K562 (cell line): Measurements from ENCODE around the gene C1orf116. TPM values are rescaled to one million over a fixed set of nuclear protein-coding genes. Genes with fewer than 3 reads are reported as not detected.

Experiments used
- ASH1L ChIP-seq: fragments of 450-650 bp; IDR thresholded peaks from 2 replicates; pipeline ENCODE4 v1.6.1; 2018; ENCODE audit warnings: borderline replicate concordance, mild to moderate bottlenecking, low read depth; ENCODE audit not compliant: partially characterized antibody
- BMI1 ChIP-seq: fragments of 150-350 bp; IDR thresholded peaks from 2 replicates; pipeline ENCODE4 v1.6.1; 2014; ENCODE audit warnings: low read length
- CHCHD3 ChIP-seq: fragments of 250-450 bp; sonication (Bioruptor Pico); IDR thresholded peaks from 2 replicates; pipeline ENCODE4 v2.1.2; 2022; ENCODE audit warnings: mild to moderate bottlenecking
- CREM ChIP-seq: IDR thresholded peaks from 2 replicates; pipeline ENCODE4 v1.6.1; 2014; ENCODE audit warnings: antibody characterized with exemption, low read depth
- HDGF ChIP-seq: fragments of 450-650 bp; IDR thresholded peaks from 2 replicates; pipeline ENCODE4 v1.6.1; 2016
- HSF4 ChIP-seq: fragments of 250-450 bp; sonication (Bioruptor Pico); IDR thresholded peaks from 2 replicates; pipeline ENCODE4 v2.1.2; 2022; ENCODE audit warnings: mild to moderate bottlenecking, moderate library complexity, borderline replicate concordance
- LCOR ChIP-seq: sonication (generic); formaldehyde crosslinking; IDR thresholded peaks from 2 replicates; pipeline ENCODE4 v1.8.0; 2022; ENCODE audit warnings: mild to moderate bottlenecking, missing genetic modification reagents
- MEF2D ChIP-seq: conservative IDR thresholded peaks from 2 replicates; pipeline ENCODE4 v1.6.1; 2016; ENCODE audit warnings: low read depth, missing genetic modification characterization, missing compliant biosample characterization
- MTA1 ChIP-seq: fragments of 450-650 bp; IDR thresholded peaks from 2 replicates; pipeline ENCODE4 v1.6.1; 2017; ENCODE audit warnings: borderline replicate concordance
- RNF2 ChIP-seq: sonication (generic); IDR thresholded peaks from 2 replicates; pipeline ENCODE4 v1.6.1; 2016
- RUNX1 ChIP-seq: sonication (generic); IDR thresholded peaks from 2 replicates; pipeline ENCODE4 v1.6.1; 2016; ENCODE audit warnings: antibody characterized with exemption, low read depth
- SIX5 ChIP-seq, 2 experiments: IDR thresholded peaks; 2 replicates each; pipeline ENCODE4 v1.6.1; 2011; ENCODE audit warnings: low read length in 2 of 2, borderline replicate concordance in 1 of 2, low read depth in 1 of 2, mild to moderate bottlenecking in 1 of 2, moderate library complexity in 1 of 2; ENCODE audit not compliant: insufficient read depth in 1 of 2
- SMARCA4 ChIP-seq: fragments of 450-650 bp; IDR thresholded peaks from 2 replicates; pipeline ENCODE4 v1.6.1; 2016
- SPI1 ChIP-seq: IDR thresholded peaks from 2 replicates; pipeline ENCODE4 v1.6.1; 2011; ENCODE audit warnings: low read depth, low read length, control low read depth, borderline replicate concordance
- SREBF1 ChIP-seq: fragments of 150-350 bp; IDR thresholded peaks from 2 replicates; pipeline ENCODE4 v1.6.1; 2014; ENCODE audit warnings: antibody characterized with exemption, low read depth, low read length, borderline replicate concordance
- THRAP3 ChIP-seq: fragments of 450-650 bp; IDR thresholded peaks from 2 replicates; pipeline ENCODE4 v1.6.1; 2016; ENCODE audit warnings: mild to moderate bottlenecking, inconsistent platforms, borderline replicate concordance
- WHSC1 ChIP-seq: IDR thresholded peaks from one replicate; pipeline ENCODE4 v1.6.1; 2012; ENCODE audit warnings: low read length, control low read depth, inconsistent platforms
- ZNF124 ChIP-seq: sonication (generic); formaldehyde crosslinking; IDR thresholded peaks from 2 replicates; pipeline ENCODE4 v1.8.1; 2022; ENCODE audit warnings: missing genetic modification reagents
- ZNF165 ChIP-seq: fragments of 250-450 bp; sonication (Bioruptor Pico); IDR thresholded peaks from 2 replicates; pipeline ENCODE4 v1.4.0; 2020; ENCODE audit warnings: borderline replicate concordance
- polyA plus RNA-seq, 8 experiments: library from polyadenylated mRNA; depleted of rRNA in 4 of 8; stranded (reverse) in 5 of 8; unstranded in 3 of 8; fragments of >200 nt; fragmentation: Nextera tagmentation in 2 of 8; fragmentation: Illumina TruSeq in 1 of 8; extraction: Ambion mirVana in 2 of 8; extraction: Trizol in 1 of 8; gene quantifications; 2 replicates each; pipeline versions ENCODE4 v1.2.1 to v1.2.3, GENCODE V29; 2011 to 2014; ENCODE audit warnings: inconsistent platforms in 1 of 8, missing spikeins in 1 of 8
- total RNA-seq, 7 experiments: library from RNA; depleted of rRNA in 6 of 7; stranded (reverse); fragments of >200 nt in 6 of 7; fragmentation: Illumina TruSeq in 2 of 7; extraction: Trizol in 2 of 7; gene quantifications; 2 replicates each; pipeline versions ENCODE4 v1.2.1 to v1.2.3, GENCODE V29; 2011 to 2021; ENCODE audit warnings: low replicate concordance in 1 of 7
- TF ChIP-seq, protein P1 (sequence below), 2 experiments: fragments of 150-350 bp in 1 of 2; IDR thresholded peaks; 2 replicates each; pipeline ENCODE4 v1.6.1; 2012 to 2016; ENCODE audit warnings: low read depth in 2 of 2, low read length in 2 of 2, mild to moderate bottlenecking in 1 of 2, moderate library complexity in 1 of 2
- TF ChIP-seq, protein P2 (sequence below): sonication (generic); formaldehyde crosslinking; IDR thresholded peaks from 2 replicates; pipeline ENCODE4 v1.8.1; 2022; ENCODE audit warnings: missing genetic modification reagents
- TF ChIP-seq, protein P3 (sequence below): IDR thresholded peaks from 3 replicates; pipeline ENCODE4 v1.6.1; 2011; ENCODE audit warnings: borderline replicate concordance, mild to moderate bottlenecking, moderate library complexity; ENCODE audit not compliant: insufficient read length; ENCODE audit errors: extremely low read depth

C1orf116 gene
- total and polyA plus RNA-seq, 9 of the 15 experiments (the other 6 are each of a cell fraction or from before 2014, with no cell fraction given): 0.62 to 3.0 (median 0.95) TPM

DNA sequence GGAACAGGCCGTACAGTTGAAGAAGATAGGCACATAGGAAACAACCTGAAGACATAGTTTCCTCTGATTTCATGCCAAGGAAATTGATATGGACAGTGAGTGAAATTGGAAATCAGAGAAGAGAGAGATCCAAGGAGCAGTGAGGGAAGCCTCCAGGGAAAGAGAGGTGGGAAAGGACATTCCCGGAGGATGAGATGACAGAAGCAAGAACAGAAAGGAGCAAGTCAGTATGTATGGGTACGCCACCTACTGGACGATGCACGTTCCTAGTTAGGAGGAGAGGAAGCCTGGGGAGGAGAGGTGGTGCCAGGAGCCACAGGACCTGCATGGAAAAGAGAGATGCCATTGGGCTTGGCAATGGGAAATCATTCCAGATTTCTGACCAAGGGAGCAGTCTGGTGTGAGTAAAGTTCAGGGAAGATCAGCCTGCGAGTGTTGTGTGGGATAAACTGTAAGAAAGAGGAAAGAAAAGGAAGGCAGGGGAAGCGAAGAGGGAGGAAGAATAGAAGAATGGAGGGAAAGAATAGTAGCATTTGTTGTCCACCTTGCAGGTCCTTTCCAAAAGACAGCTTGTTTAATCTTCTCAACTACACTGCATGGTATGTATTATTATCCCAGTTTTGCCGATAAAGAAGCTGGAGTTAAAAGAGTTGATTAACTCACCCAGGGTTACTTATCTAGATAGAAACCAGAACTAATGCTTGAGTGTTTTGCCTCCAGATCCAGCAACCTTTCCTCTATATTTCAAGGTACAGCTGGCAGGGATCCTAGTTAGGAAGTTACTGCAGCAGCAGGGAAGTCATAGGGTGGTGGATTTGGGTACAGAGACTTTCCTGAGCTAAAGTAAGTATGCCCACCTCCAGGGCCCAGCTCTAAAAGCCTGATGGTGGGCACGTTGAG is 27.4 kb downstream of the C1orf116 start (continued):
- TF ChIP-seq SIX5 (IDR thresholded peaks at IDR 0.05; ENCODE audit: borderline replicate concordance in 1 of 2, insufficient read depth in 1 of 2, low read depth in 1 of 2, low read length in 2 of 2) (no peak), HSF4 (CRISPR knock-in tag) (no peak), CREM (peak; percentile 76), MEF2D (tag) (no peak), BMI1 (no peak), HDGF (peak; percentile 63; the same call in 1 of the 2 replicates), ASH1L (no peak), LCOR (CRISPR knock-in tag) (no peak), WHSC1 (no peak), SREBF1 (no peak), ZNF165 (CRISPR knock-in tag) (no peak), RNF2 (no peak), MTA1 (peak; percentile 59), RUNX1 (no peak), CHCHD3 (CRISPR knock-in tag) (no peak), ZNF124 (CRISPR knock-in tag) (no peak), SMARCA4 (peak; percentile 81), SPI1 (peak; percentile 70), THRAP3 (0 out of 2 replicates have a peak, but pooled peaks have one; percentile 40)
- TF ChIP-seq, protein P1, sequence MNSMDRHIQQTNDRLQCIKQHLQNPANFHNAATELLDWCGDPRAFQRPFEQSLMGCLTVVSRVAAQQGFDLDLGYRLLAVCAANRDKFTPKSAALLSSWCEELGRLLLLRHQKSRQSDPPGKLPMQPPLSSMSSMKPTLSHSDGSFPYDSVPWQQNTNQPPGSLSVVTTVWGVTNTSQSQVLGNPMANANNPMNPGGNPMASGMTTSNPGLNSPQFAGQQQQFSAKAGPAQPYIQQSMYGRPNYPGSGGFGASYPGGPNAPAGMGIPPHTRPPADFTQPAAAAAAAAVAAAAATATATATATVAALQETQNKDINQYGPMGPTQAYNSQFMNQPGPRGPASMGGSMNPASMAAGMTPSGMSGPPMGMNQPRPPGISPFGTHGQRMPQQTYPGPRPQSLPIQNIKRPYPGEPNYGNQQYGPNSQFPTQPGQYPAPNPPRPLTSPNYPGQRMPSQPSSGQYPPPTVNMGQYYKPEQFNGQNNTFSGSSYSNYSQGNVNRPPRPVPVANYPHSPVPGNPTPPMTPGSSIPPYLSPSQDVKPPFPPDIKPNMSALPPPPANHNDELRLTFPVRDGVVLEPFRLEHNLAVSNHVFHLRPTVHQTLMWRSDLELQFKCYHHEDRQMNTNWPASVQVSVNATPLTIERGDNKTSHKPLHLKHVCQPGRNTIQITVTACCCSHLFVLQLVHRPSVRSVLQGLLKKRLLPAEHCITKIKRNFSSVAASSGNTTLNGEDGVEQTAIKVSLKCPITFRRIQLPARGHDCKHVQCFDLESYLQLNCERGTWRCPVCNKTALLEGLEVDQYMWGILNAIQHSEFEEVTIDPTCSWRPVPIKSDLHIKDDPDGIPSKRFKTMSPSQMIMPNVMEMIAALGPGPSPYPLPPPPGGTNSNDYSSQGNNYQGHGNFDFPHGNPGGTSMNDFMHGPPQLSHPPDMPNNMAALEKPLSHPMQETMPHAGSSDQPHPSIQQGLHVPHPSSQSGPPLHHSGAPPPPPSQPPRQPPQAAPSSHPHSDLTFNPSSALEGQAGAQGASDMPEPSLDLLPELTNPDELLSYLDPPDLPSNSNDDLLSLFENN (IDR thresholded peaks at IDR 0.05; ENCODE audit: low read depth in 2 of 2, low read length in 2 of 2): no peak
- TF ChIP-seq, protein P2, sequence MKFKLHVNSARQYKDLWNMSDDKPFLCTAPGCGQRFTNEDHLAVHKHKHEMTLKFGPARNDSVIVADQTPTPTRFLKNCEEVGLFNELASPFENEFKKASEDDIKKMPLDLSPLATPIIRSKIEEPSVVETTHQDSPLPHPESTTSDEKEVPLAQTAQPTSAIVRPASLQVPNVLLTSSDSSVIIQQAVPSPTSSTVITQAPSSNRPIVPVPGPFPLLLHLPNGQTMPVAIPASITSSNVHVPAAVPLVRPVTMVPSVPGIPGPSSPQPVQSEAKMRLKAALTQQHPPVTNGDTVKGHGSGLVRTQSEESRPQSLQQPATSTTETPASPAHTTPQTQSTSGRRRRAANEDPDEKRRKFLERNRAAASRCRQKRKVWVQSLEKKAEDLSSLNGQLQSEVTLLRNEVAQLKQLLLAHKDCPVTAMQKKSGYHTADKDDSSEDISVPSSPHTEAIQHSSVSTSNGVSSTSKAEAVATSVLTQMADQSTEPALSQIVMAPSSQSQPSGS (CRISPR knock-in tag): no peak
- TF ChIP-seq, protein P3, sequence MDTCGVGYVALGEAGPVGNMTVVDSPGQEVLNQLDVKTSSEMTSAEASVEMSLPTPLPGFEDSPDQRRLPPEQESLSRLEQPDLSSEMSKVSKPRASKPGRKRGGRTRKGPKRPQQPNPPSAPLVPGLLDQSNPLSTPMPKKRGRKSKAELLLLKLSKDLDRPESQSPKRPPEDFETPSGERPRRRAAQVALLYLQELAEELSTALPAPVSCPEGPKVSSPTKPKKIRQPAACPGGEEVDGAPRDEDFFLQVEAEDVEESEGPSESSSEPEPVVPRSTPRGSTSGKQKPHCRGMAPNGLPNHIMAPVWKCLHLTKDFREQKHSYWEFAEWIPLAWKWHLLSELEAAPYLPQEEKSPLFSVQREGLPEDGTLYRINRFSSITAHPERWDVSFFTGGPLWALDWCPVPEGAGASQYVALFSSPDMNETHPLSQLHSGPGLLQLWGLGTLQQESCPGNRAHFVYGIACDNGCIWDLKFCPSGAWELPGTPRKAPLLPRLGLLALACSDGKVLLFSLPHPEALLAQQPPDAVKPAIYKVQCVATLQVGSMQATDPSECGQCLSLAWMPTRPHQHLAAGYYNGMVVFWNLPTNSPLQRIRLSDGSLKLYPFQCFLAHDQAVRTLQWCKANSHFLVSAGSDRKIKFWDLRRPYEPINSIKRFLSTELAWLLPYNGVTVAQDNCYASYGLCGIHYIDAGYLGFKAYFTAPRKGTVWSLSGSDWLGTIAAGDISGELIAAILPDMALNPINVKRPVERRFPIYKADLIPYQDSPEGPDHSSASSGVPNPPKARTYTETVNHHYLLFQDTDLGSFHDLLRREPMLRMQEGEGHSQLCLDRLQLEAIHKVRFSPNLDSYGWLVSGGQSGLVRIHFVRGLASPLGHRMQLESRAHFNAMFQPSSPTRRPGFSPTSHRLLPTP: no peak
